Inflammatory macrophage (primary cell): ENCODE measurements around the gene CHCHD3.
"Not testable (repeated sequence)": the region's sequence is repeated elsewhere in the genome, so short reads cannot be mapped to it uniquely, and the experiment has no call there.

ENCODE experiments used
- DNase-seq, 2 donors: peaks; one replicate each; pipeline ENCODE4 v3.0.0-alpha.2; 2020 to 2022

The CHCHD3 gene

GRCh38 chr7:132999845-133000244 lies 82.0 kb downstream of the CHCHD3 start:
- no peak for DNase-seq

GRCh38 chr7:132998763-132999162 lies 83.1 kb downstream of the CHCHD3 start:
- no peak for DNase-seq

DNA sequence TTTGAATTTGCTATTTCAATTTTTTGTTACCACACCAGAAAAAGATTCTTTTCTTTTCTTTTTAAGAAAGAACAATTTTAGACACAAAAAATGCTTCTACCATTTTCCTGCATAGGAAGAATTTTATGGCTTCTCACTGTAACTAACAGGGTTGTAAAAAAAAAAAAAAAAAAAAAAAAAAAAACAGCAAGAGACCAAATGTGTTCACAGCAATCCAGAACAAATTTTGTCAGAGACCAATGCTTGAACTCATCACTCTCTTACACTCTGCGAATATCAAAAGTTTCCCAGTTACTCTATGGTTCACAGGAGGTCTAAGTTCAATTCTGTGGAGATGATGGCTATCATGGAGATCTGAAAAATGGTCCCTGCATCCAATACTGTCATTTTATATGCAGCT lies 84.4 kb downstream of the CHCHD3 start:
- no peak for DNase-seq

GRCh38 chr7:132996581-132997242 lies 85.2 kb downstream of the CHCHD3 start:
- DNase-seq: no peak

GRCh38 chr7:132993377-132994013 lies 88.4 kb downstream of the CHCHD3 start:
- DNase-seq: no peak

- DNase-seq: no peak
These were observed 90.0 kb downstream of the CHCHD3 start for GRCh38 chr7:132991615-132992587.

DNA sequence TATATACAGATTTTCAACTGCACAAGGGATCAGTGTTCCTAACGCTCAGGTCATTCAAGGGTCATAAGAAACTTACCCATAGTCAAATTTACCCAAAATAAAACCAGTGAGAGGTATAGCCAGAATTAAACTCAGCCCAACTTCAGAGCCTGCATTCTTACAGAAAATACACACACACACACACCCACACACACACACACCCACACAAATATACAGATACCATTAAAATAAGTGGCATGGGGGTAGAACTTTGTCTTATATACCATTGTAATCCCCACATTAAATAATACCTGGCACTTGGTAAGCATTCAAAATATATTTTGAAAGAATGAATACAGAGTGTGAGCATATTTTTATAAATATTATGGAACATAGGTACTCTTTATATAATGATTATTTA lies 93.8 kb downstream of the CHCHD3 start:
- no peak for DNase-seq

GRCh38 chr7:132980402-132980801 lies 101.5 kb downstream of the CHCHD3 start:
- DNase-seq: no peak

DNA sequence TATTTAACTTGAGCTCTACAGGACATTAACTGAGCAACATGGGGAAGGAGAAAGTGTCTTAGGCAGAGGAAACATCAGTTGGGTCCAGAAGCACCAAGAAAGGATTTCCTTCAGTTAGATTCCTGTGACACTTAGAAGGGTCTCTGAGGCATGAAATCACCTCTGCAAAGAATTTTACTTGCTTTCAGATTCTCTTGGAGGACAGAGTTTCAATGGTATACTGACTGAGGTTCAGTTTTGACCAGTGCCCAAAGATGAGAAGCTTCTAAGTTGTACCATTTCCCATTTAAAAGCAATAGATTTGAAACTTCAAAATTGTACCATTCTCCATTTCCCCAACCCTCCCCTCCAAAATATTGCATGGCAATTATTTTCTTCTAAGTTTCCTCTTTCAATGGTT lies 102.4 kb downstream of the CHCHD3 start:
- no peak for DNase-seq

DNA sequence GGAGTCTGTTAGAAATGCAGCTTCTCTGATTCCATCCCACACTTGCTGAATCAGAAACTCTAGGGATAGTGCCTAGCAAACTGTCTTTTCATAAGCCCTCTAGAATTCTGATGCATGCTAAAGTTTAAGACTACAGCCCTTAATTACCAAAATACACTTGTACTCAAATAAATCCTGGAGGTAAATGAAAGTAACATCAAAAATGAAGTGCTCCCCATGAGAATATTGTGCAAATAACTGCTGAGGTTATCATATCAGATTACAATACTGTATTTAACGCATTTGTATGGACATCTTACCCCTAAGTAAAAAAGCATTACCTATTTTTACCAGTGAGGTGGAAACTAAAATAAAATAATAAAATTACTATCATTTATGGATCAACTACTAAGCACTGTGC lies 104.7 kb downstream of the CHCHD3 start:
- no peak for DNase-seq

GRCh38 chr7:132972745-132973144 lies 109.1 kb downstream of the CHCHD3 start:
- DNase-seq: no peak

- no peak for DNase-seq
These were observed 111.6 kb downstream of the CHCHD3 start for GRCh38 chr7:132970257-132970656.

GRCh38 chr7:132969520-132969919 lies 112.4 kb downstream of the CHCHD3 start:
- no peak for DNase-seq

- DNase-seq: not testable (repeated sequence)
These were observed 114.4 kb downstream of the CHCHD3 start for GRCh38 chr7:132967470-132967848.

- DNase-seq: no peak
These were observed 115.0 kb downstream of the CHCHD3 start for GRCh38 chr7:132966754-132967469.

- no peak for DNase-seq
These were observed 115.9 kb downstream of the CHCHD3 start for GRCh38 chr7:132965951-132966350.

DNA sequence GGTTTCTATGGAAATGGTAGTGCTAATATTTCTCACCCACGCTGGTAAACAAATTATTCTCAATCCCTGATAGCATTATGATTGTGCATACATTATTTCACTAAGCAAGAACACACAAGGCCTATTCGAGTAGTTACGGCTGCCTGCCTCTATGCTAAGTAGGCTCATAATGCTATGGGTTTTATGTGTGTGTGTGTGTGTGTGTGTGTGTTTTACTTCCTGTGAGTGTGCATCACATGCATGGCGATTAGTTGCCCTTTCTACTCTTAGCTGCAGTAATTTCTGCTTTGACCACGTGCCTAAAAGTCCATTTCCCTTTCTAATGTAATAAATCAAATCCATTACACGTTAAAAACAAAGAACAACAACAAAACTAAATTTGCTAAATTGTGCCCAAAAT lies 117.0 kb downstream of the CHCHD3 start:
- peak; percentile 56 to 62 for DNase-seq

DNA sequence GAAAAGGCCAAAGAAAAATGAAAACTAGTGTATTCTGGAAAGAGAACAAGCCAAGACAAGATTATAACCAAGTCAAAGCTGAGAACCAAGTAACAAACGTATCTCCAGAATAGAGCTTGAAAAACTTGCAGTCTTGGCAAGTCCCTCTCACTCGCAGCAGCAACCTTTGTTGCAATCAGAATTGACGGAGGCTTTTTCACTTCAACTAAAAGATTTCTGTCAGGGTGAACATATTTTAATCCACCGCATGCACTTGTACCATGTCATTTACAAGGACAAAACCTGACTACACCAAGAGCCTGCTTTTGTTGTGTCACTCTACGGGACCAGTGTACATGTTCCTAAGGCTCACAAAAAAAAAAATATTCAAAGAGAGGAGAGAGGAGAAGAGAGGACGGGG lies 122.0 kb downstream of the CHCHD3 start:
- DNase-seq: no peak

DNA sequence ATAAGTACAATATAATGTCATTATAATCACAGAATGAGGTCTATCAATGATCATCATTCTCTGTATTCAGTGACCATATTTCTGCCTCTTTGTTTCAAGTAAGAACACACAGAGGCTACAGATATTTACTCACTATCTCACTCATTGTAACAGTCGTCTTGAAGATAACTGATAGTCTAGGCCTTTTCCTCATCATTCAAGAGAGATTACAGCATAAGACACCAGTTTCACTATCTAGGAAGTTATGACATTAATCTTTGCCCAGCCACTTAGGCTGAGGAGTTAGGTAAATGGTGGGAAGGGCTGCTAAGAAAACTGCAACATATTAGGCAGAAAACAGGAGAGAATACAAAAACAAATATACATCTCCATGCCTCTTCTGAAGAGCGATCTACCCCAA lies 125.3 kb downstream of the CHCHD3 start:
- DNase-seq: no peak

DNA sequence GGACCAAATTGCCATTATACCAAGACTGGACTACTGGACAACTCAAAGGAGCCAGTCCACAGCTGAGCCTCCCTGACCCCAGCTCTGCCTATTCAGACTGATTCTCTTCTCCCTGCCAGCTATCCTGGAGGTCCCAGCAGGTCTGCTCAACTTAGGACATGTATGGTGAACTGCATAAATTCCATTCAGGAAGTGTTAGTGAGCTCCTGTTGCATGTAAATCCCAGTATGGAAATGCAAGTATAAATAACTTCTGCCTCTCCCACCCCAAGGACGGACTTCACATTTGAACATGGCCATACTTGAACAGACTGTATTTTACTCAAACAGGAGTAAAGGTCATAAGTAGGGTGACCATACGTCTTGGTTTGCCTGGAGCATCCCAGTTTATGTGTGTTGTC lies 128.4 kb downstream of the CHCHD3 start:
- DNase-seq: no peak

GRCh38 chr7:132950725-132951124 lies 131.2 kb downstream of the CHCHD3 start:
- DNase-seq: no peak

DNA sequence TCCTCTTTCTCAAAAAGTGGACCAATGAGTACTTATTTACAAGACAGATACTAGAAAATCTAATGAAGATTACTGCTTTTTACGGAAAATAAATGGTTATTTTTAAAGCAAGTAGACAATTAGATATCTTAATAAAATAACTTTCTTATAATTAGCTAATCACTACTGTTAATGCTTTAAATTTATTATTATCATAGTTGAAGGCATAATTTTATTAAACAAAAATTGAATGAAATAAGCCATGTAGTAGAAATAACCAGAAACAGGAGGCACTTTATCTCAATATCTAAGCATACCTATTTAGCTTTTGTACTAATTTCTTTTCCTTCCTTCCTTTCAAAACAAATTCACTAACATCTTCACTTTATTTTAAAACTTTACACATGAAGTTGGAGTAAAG lies 134.9 kb downstream of the CHCHD3 start:
- DNase-seq: no peak

DNA sequence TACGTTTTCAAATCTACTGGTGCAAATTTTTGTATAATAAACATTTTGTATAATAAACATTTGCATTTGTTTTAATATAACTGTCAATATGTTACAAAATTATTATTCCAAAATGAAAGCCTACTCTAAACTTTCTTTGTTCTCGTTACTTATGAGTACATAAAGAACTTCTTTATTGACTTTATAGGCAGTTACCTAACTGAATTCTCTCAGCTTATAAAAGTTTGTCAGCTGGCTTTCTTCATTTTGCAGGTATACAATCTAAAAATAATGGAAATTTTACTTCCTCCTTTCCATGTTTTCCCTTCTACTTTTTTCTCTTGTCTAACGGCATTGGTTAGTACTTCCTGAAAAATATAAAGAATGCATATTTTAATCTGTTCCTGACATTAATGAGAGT lies 137.1 kb downstream of the CHCHD3 start:
- DNase-seq: no peak
